ENCODE measurements around the gene FAM161A.

The FAM161A gene

GRCh38 chr2:61775956-61776570 is 77.8 kb downstream of the FAM161A start:
- no peak for DNase-seq
